ENCODE measurements around the gene PEX14.

The PEX14 gene

GRCh38 chr1:10653370-10654125 lies 178.8 kb downstream of the PEX14 start:
- no peak overlapping the region for H3K27ac ChIP-seq

GRCh38 chr1:10655002-10655401 lies 180.3 kb downstream of the PEX14 start:
- no peaks in the 10 kb centered on the region for H3K36me3 ChIP-seq (ENCODE audit: control insufficient read depth, insufficient read depth, low read length)
- no peak for TF ChIP-seq CTCF (IDR thresholded peaks at IDR 0.05)
- no peaks in the 10 kb centered on the region for H3K4me1 ChIP-seq

More at GRCh38 chr1:10653370-10654125, 178.8 kb downstream of the PEX14 start:
- H3K79me2 ChIP-seq: no peaks in the 10 kb centered on the region
- H3K36me3 ChIP-seq (ENCODE audit: control insufficient read depth, insufficient read depth, low read length): no peaks in the 10 kb centered on the region
- no peak for TF ChIP-seq CTCF (IDR thresholded peaks at IDR 0.05)
- no peaks in the 10 kb centered on the region for H3K4me1 ChIP-seq
- no peak overlapping the region for H3K9ac ChIP-seq
- H3K4me2 ChIP-seq (ENCODE audit: low read length): no peak overlapping the region
- H3K9me3 ChIP-seq (ENCODE audit: control insufficient read depth, low read length): no peaks in the 10 kb centered on the region
- no peak overlapping the region for H2AFZ ChIP-seq
- H3K27me3 ChIP-seq (ENCODE audit: control insufficient read depth, insufficient read depth, low read length): no peaks in the 10 kb centered on the region
- H3K4me3 ChIP-seq (ENCODE audit: low read depth, low read length): no peak overlapping the region

GRCh38 chr1:10656431-10656830 lies 181.7 kb downstream of the PEX14 start:
- Histone ChIP-seq H3K9me3 (ENCODE audit: control insufficient read depth, low read length) (no peaks in the 10 kb centered on the region), H3K27me3 (ENCODE audit: control insufficient read depth, insufficient read depth, low read length) (no peaks in the 10 kb centered on the region), H3K4me3 (ENCODE audit: low read depth, low read length) (no peak overlapping the region), H3K79me2 (no peaks in the 10 kb centered on the region), H3K4me1 (no peaks in the 10 kb centered on the region), H2AFZ (no peak overlapping the region), H3K4me2 (ENCODE audit: low read length) (no peak overlapping the region), H3K9ac (no peak overlapping the region), H3K27ac (no peak overlapping the region), H3K36me3 (ENCODE audit: control insufficient read depth, insufficient read depth, low read length) (no peaks in the 10 kb centered on the region)
- no peak for TF ChIP-seq CTCF (IDR thresholded peaks at IDR 0.05)

More at GRCh38 chr1:10655002-10655401, 180.3 kb downstream of the PEX14 start:
- H3K4me2 ChIP-seq (ENCODE audit: low read length): no peak overlapping the region
- no peak overlapping the region for H3K4me3 ChIP-seq (ENCODE audit: low read depth, low read length)
- H3K27me3 ChIP-seq (ENCODE audit: control insufficient read depth, insufficient read depth, low read length): no peaks in the 10 kb centered on the region
- H3K9me3 ChIP-seq (ENCODE audit: control insufficient read depth, low read length): no peaks in the 10 kb centered on the region
- H3K9ac ChIP-seq: no peak overlapping the region
- H3K79me2 ChIP-seq: no peaks in the 10 kb centered on the region
- H3K27ac ChIP-seq: no peak overlapping the region
- H2AFZ ChIP-seq: no peak overlapping the region

- Histone ChIP-seq H3K79me2 (no peaks in the 10 kb centered on the region), H3K4me2 (ENCODE audit: low read length) (no peak overlapping the region), H3K9ac (no peak overlapping the region), H3K36me3 (ENCODE audit: control insufficient read depth, insufficient read depth, low read length) (no peaks in the 10 kb centered on the region), H3K4me3 (ENCODE audit: low read depth, low read length) (no peak overlapping the region), H3K4me1 (no peaks in the 10 kb centered on the region), H3K27me3 (ENCODE audit: control insufficient read depth, insufficient read depth, low read length) (no peaks in the 10 kb centered on the region), H3K9me3 (ENCODE audit: control insufficient read depth, low read length) (no peaks in the 10 kb centered on the region), H3K27ac (no peak overlapping the region), H2AFZ (no peak overlapping the region)
- TF ChIP-seq CTCF (IDR thresholded peaks at IDR 0.05): no peak
Observed at GRCh38 chr1:10657088-10657847, 182.5 kb downstream of the PEX14 start.
